SKM-1 treated with dmso at 0.1 percent for 144 hours (cell line): ENCODE data around the gene TIPARP.

ENCODE experiments used
- DNase-seq: peaks from one replicate; lab custom pipeline; 2025; ENCODE audit not compliant: unreplicated experiment; lab: John Stamatoyannopoulos, UW

Gene TIPARP, protein sequence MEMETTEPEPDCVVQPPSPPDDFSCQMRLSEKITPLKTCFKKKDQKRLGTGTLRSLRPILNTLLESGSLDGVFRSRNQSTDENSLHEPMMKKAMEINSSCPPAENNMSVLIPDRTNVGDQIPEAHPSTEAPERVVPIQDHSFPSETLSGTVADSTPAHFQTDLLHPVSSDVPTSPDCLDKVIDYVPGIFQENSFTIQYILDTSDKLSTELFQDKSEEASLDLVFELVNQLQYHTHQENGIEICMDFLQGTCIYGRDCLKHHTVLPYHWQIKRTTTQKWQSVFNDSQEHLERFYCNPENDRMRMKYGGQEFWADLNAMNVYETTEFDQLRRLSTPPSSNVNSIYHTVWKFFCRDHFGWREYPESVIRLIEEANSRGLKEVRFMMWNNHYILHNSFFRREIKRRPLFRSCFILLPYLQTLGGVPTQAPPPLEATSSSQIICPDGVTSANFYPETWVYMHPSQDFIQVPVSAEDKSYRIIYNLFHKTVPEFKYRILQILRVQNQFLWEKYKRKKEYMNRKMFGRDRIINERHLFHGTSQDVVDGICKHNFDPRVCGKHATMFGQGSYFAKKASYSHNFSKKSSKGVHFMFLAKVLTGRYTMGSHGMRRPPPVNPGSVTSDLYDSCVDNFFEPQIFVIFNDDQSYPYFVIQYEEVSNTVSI

DNA sequence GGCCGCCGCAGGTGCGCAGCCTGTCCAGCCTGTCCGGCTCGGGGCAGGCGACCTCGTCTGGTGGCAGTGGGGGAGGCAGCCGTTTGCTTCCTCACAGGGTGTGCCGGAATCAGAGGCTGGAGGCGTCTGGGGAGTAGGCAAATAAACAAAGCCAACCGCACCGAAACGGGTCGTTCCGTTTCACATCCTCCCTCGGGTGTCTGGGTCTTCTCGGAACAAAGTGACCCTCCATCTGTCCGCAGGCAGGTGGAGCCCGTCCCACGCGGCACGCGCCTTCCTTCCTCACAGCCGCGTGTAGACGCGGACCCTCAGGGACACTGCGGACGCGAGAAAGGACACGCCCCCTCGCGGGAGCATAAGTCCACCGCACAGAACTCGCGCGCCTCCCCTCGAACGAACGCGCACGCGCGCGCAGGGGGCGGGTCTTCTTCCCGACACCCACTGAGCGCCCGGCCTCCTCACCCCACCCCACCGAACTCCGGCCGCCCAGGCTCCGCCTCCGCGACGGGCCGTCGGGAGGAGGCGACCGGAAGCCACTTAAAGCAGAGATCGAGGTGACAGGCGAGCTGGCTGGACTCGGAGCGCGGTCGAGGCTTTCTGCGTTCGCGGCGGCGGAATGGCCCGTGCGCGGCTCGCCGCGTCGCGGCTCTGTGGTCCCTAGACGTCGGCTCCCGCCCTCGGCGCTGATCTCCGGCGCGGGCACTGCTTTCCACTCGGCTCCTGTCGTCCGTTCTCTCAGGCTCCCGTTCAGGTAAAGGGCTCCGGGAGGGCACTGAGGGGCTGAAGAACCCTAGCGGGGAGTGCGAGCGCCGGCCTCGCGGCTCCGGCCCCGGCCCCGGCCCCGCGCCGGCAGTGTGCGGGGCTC, at the start of gene TIPARP:
Gene TIPARP, plus strand, starts transcription at position 545 of the 865 bp plus-strand sequence. CDS start 3,108 bp downstream, outside the sequence.
- peak; percentile 95 for DNase-seq

DNA sequence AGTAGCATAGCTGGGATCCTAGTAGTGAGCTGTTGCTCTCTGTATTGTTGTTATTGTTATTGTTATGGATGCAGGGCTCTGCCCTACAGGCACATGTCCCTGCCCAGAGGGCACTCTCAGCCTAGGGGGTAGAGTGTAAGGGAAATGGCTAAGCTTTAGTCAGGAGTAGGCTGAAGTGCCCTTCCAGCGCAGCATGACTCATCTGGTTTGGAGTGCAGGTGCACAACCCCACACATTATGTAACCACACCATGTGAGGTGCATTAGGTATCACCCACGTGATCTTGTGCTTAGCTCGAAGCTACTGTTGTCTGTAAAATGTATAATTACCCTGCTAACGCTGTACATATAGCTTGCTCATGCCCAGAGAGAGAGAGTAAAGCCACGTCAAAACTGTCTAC, 48.3 kb upstream of the TIPARP start:
- DNase-seq, result no peak

DNA sequence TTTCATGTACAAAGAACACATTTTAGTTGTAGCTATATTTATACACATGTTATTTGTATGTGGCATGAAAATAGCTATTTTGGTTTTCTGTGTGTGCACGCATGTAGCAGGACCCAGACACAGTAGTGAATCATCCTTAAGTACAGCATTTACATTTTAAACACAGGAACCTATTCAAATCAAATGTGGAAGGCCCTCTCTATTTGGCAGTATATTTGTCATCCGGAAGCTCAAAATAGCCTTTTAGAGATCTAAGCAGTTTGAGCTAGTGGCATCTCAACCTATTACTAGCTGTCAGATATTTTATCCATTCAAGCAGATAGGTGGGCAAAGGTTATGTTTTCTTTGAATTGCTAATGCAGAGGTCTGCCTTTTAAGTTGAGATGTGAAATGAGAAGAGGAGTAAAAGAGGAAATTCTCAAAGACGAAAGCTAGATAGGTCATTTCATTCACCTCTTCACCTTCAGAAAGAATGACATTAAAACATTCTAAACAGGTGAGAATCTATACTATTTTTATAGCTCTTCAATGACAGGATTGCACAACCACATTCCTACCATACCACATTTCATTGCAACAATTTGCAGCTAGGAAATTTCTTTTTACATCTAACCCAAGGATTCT, 46.3 kb upstream of the TIPARP start:
- no peak for DNase-seq

DNA sequence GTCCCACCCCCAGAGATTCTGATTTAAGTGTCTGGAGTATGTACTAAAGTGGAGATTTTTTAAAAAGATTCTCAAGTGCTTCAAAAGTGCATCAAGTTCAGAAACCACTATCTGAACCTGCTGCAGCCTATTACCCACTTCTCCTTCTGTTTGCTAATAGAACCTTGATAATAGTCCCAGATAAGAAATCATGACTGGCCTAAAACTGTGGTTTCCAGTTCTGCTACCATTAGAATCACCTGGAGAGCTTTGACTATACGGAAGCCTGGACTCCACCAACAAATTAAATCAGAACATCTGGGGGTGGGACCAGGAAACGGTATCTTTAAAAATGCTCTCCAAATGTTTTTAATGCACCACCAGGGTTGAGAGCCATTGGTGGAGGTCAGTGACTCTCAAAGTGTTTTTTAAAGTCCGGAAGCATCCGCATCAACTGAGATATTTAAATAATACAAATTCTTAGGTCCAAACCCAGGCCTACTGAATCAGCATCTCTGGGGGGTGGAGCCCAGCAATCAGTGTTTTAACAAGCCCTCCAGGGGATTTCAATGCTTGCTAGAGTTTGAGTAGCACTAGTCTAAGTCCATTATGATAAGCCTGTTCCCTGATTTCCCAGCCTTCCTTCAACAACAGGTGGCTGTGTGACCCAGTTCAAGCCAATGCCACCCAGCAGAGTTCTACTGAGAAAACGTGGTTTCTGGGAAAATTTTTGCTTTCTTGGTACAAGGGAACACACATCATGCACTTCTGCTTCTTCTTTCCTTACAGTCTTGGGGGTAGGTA, 45.4 kb upstream of the TIPARP start:
- DNase-seq, result no peak

DNA sequence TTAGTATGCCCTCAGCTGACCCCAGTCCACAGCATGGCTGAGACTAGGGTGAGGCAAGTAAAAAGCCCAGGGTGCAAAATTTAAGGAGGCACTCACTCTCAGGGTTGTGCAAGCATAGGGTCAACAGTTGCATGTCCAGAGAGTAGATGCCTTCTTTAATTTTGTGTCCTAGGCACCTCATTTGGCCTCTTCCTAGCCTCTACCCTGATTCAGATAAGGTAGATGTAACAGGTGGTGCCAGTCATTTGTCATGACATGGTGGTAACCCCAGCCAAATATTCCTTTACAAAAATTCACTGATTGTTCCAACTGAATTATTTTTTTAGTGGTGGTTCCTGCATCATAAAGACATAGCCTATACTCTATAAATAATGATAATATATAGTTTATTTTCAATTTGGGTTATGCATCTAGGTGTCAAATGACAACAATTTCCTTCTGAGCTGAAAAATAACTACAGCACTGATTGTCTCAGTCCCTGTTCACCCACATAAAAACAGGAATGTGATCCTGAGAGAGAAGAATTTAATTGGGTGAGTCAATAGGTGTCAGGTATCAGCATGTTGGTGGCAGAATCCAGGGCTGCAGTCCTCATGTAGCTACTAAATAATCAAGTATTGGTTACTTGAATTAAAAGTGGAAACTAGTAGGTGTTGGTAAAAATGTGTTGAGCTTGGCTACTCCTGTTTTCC, 44.2 kb upstream of the TIPARP start:
- DNase-seq, result no peak

DNA sequence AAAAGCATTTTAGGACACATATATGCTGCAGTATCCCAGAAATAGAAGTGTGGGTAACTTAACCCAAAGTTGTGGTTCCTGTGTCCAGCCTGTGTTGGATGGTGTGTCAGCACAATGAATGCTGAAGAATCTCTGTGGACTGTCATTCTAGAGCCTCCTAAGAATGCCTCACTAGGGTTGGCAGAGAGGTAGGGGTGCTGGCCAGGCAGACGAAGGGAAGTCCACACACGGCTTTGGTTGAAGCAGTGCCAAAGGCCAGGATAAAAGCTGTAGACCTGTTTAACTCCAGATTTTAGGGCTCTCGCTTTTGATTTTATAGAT, 43.7 kb upstream of the TIPARP start:
- no peak for DNase-seq

DNA sequence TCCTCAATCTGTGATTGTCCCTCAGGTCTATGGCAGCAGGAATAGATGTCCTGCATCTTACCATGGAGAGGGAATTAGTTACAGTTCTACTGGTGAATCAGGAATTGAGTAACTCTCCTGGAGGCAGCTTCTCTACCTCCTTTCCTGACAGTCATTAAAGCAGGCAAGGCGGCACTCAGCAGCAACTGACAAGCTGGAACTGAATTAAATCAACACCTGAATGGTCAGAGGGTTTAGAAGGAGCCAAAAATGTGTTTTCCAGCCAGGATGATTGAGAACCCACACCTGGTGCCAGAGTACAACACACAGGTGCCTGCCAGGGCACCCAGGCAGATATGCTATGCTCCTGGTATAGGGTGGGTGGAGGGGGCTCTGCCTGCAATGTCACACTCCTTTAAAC, 43.1 kb upstream of the TIPARP start:
- DNase-seq, result no peak

DNA sequence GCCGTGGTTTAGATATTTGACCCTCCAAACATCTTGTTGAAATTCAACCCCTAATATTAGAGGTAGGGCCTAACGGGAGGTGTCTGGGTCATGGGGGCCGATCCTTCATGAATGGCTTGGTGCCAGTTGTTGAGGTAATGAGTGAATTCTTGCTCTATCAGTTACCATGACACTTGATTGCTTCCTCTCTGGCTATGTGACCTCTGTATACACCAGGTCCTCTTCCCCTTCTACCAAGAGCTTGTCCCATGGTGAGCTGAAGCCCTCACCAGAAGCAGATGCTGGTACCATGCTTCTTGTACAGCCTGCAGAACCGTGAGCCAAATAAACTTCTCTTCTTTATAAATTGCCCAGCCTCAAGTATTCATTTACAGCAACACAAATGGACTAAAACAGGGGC, 41.8 kb upstream of the TIPARP start:
- DNase-seq, result peak; percentile 23

DNA sequence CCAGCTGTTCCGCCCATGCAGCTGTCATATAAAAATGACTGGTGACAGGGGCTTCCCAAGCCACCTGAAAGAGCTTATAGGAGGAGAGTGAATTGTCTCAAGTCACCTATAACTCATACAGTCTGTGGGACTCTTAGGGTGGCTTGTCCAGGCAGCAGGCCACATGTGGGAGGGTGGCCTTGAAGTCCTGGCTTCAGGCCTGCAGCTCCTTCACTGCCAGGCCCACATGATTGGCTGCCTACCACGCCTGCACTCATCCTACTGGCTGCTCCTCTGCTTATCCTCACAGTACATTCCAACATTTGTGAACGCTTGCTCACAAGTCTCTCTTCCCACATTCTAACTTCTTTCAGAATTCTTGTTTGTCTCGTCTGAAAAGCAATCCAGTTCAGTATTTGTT, 41.1 kb upstream of the TIPARP start:
- DNase-seq, result no peak

DNA sequence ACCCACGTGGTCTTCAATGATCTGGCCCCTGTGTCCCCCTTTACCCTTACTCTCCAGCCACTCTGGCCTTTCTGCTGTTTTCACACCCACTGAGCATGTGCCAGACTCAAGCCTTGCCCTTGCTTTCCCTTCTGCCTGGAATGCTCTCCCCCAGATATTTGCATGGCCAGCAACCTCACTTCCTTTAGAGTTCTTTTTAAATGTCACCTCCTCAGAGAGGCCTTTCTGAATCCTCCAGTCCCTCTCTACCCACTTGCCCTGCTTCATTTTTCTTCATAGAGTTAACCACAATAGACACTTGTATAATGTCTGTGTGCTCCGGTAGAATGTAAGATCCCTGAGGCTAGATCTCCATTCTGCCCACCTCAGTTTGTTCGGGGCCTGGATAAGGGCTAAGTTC, 39.4 kb upstream of the TIPARP start:
- no peak for DNase-seq

DNA sequence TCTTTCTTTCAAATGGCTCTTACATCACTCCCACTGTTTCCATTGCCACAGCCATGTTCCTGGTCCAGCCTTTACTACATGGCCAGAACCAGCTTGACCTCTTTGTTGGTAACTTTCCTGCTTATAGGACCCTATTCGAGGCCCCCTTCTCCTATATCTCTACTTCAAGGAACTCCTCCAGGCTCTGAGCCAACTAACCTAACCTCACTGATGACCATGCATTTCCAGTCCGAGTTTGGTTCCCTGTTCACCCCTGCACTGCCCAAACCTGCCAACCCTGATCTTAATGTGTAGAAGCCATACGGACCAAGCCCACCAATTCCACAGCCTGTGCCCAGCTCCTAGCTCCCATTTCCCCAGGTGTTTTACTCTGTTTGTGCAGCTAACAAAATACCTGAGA, 38.4 kb upstream of the TIPARP start:
- DNase-seq, result no peak

DNA sequence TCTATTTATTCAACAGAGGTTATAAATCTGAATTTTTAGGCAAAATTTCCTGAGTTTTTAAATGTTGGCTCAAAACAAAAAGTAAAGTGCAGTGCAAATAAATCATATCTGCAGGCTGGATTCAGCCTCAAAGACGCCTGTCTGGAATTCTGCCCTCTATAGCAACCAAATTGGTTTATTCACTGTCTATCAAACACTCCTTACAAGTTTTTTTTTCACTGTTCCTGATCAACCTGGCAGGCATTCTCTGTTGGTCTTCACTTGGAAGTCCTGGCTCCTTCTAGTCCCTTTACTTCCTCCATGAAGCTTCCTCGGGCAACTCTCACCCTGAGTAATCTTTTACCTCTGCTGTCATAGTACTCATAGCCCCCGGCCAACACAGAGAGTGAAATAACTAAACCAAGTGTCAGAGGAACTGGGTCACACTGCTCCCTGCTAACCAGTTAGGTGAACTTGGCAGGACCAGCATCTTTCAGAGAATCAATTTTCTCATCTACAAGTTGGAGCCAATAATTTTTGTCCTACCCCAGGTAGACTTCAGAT, 36.8 kb upstream of the TIPARP start:
- no peak for DNase-seq

DNA sequence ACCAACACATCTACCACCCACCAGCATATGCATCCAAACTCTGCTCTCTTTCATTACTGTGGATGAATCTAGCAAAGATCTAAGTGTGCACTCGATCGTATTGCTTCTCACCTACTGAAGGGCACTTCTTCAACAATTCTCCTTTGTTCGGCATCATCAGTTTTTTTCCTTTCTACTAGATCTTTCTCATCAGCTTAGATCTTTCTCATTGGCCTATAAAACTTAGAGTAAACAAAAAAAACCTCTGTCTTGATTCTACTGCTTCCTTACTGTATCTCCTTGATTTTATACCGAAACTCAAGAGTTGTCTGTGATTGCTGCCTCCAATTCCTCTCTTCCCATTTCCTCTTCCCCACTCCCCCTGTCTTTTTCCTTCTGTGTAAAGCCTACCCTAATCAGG, 36.1 kb upstream of the TIPARP start:
- no peak for DNase-seq

DNA sequence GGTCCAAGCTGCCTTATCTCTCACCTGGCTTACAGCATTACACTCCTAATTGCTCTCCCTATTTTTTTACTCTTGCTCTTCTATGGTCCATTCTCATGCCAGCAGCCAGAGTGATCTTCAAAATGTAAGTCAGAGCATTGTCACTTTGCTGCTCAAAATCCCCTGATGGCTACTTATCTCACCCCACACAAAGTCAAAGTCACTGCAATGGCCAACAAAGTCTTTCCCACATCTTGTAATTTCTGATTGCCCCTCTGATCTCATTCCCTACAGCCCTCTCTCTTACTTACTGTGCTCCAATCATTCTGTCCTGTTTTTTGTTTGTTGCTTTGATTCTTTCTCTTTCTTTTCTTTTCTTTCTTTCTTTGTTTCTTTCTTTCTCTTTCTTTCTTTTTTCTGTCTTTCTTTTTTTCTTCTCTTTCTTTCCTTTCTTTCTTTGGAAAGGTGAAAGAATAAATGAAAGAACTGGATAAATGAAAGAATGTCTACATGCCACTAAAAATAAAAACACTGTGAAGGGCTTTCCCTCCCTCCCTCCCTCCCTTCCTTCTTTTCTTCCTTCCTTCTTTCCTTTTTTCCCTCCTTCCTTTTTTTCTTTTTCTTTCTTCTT, 34.9 kb upstream of the TIPARP start:
- no peak for DNase-seq

DNA sequence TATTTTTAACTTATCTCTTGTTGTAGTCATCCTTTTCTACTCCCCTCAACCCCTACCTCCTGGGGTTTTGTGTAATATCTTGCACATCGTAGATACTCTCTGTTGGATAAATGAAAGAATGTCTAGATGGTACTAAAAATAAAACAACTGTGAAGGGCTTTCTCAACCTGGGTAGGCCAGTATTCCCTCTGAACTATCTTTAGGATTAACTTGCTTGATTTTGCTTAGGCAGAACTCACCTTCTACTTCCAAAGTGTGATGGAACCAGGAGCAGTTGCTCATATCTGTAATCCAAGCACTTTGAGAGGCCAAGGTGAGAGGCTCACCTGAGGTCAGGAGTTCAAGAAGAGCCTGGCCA, 32.8 kb upstream of the TIPARP start:
- DNase-seq, result no peak

DNA sequence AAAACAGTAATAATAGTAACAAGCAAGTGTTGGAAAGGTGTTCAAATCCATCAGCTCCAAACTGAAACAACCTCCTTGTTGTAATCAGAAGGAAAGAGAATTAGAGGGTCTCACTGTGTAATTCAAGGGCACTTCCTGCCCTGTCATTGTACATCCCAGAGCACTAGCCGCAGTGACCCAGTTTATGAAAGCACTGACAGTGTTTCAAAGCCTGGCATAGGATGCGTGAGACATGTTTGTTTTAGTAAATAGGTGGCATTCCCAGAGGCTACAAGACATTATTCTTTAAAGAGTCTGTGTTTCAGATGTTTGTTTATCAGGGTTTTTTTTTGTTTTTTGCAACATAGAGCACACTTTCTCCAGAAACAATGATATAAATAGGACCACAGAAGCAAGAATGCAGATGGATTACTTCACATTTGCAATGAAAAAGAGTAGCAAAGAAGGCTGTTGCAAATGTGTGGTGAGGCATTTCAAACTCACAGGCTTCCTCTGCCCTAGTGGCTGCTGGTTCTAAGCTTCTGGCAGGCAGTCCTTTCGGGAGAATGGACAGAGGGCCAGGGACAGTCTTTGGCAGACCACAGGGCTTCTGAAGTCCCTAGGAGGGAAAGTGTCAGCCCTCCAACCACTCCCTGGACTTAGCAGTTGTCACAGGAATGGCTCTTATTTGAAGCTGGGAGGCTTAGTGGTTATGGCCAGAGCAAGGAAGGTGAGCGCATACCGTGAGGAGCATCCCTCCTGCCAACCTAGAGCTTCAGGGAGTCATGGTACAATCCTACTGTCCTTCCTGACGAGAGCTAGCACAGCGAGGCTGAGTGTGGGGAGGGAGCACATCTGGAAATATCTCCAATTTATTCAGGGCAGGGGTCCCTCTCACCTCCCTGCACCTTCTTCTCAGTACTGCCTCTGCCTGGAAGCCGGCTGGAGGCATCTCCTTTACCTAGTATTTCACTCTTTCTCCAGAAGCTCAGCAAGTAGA, 31.4 kb upstream of the TIPARP start:
- peak; percentile 12 for DNase-seq

DNA sequence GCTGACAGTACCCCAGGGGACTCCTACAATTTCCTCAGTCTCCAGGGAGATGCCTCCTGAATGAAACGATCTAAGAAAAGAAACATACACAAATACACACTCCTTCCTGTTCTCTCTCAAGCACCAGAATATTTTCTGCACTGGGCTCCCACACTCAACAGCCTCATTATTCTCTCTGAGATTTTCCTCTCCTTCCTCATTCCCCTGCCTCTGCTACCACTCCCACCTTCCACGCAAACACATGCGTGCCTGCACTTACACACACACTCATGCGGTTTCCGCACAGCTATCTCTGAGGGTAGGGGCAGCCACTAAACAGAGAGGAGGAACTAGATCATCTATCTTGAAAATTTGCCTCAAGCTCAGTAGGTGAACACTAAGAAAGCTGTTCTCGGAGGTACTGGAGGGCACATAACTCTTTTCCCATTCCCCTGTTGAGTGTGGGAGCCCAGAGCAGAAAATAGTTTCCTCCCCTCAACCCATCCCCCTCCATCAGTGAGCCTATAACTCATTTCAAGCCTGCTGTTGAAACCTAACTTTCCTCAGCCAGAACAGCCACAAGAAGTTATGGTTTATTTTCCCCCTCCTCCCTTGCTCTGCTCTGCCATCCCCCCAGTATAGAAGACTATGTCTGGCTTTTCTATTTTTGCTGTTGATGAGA, 30.5 kb upstream of the TIPARP start:
- peak; percentile 90 for DNase-seq

DNA sequence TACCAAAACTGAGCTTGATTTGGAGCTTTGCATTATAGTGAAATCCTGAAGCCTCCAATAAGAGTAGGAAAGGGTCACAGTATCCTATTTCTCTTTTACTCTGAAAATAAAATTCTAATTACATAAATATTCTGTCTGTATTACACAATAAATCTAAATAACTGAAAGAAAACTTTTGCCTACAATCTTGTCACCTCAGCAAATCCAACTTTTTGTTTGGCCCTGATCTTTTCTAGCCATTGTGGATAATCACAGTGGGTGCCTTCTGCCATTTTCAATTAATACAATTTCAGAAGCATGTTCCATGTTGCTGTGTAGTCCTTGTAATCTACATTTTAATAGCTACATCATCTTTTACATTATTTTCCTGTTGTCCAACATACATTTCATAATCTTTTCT, 29.4 kb upstream of the TIPARP start:
- no peak for DNase-seq
